Camera-type eye (tissue), 1 donor: ENCODE measurements around the gene NLRC4. TPM values are rescaled to one million over a fixed set of nuclear protein-coding genes. Genes with fewer than 3 reads are reported as not detected.

Experiments
- total RNA-seq: library from RNA; depleted of rRNA; stranded (reverse); fragments of >200 nt; gene quantifications from one replicate; pipeline ENCODE4 v1.2.3, GENCODE V29; 2014

The NLRC4 gene, protein sequence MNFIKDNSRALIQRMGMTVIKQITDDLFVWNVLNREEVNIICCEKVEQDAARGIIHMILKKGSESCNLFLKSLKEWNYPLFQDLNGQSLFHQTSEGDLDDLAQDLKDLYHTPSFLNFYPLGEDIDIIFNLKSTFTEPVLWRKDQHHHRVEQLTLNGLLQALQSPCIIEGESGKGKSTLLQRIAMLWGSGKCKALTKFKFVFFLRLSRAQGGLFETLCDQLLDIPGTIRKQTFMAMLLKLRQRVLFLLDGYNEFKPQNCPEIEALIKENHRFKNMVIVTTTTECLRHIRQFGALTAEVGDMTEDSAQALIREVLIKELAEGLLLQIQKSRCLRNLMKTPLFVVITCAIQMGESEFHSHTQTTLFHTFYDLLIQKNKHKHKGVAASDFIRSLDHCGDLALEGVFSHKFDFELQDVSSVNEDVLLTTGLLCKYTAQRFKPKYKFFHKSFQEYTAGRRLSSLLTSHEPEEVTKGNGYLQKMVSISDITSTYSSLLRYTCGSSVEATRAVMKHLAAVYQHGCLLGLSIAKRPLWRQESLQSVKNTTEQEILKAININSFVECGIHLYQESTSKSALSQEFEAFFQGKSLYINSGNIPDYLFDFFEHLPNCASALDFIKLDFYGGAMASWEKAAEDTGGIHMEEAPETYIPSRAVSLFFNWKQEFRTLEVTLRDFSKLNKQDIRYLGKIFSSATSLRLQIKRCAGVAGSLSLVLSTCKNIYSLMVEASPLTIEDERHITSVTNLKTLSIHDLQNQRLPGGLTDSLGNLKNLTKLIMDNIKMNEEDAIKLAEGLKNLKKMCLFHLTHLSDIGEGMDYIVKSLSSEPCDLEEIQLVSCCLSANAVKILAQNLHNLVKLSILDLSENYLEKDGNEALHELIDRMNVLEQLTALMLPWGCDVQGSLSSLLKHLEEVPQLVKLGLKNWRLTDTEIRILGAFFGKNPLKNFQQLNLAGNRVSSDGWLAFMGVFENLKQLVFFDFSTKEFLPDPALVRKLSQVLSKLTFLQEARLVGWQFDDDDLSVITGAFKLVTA
- 0.11 TPM for total RNA-seq

DNA sequence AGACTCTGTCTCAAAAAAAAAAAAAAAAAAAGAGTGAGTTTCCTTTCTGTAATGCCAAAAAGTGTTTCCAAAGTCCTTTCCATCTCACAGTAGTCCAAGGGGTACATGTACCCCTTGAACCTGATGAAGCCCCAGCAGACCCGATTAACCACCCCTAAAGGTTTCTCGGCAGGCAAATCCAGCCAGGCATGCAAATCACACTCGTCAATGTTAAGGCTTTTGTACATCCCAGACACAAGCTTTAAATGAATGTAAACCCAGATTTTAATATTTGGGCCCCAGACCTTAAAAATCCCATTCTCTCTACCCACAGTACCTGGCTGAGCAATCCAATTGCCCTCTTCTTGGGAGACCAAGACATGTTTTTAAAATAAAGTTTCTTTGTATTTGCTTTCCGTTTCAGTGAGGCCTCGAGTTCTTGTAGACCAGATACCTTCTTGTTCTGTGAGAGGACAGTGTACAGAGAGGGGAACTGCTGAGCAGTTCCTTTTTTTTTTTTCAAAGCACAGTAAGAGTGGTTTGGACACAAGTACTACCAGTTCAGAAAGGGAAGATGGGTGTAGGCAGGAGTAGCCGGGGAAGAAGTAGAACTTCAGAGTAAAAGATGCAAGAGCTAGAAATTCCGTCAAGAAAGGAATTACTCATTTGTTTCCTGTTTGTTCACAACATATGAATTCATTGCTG, at the start of gene NLRC4:
NLRC4 (minus strand) TSS at position 465 of the 684 bp plus-strand sequence. CDS start 8,111 bp downstream, outside the sequence.

DNA sequence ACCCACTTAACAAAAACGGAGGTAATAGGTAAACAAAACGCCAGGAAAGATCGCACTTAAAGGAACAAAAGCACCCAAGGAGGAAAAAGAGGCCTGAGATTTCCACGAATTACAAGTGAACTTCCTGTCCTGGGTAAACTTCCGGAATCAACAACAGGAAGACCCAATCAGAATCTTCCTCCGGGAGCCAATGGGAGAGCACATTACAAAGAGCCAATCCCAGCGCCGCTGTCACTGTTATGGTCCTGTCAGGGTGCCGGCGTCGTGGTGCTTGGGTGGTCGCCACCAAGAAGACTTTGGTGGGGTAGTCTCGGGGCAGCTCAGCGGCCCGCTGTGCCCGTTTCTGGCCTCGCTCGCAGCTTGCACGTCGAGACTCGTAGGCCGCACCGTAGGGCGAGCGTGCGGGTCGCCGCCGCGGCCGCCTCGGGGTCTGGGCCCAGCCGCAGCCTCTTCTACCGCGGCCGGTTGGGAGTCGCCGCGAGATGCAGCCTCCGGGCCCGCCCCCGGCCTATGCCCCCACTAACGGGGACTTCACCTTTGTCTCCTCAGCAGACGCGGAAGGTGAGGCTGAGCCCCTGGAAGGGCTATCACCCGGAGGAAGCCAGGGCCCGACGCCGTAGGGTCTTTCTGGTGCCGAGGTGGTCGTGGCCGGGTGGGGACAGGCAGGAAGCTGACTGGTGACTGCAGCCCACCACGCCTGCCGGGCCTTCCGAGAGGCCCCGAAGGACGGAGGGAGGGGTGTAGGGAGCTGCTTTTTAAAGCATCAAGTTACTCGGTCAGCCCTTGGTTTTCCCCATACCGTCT, 13.2 kb upstream of the NLRC4 start, which contains the start of gene YIPF4:
YIPF4 (plus strand) TSS at position 231 of the 804 bp plus-strand sequence; CDS start at position 483, 252 bp downstream.

Other genes starting within 250 kb of the NLRC4 start
- gene DPY30, start 225.1 kb downstream of the NLRC4 start, total RNA-seq: 66.6 TPM
- gene SPAST, start 201.3 kb downstream of the NLRC4 start, total RNA-seq: 60.7 TPM
- gene SLC30A6, start 99.0 kb downstream of the NLRC4 start, total RNA-seq: 33.8 TPM
- gene YIPF4, start 13.0 kb upstream of the NLRC4 start, total RNA-seq: 62.9 TPM
- gene BIRC6, start 92.1 kb upstream of the NLRC4 start, total RNA-seq: 306 TPM